NCI-H128 (cell line): Measurements from ENCODE around the gene FGD4.
"Not testable (repeated sequence)": the region's sequence is repeated elsewhere in the genome, so short reads cannot be mapped to it uniquely, and the experiment has no call there.

Experiments used
- DNase-seq: peaks from one replicate; lab custom pipeline; 2025; ENCODE audit not compliant: unreplicated experiment; lab: John Stamatoyannopoulos, UW

Gene FGD4

DNA sequence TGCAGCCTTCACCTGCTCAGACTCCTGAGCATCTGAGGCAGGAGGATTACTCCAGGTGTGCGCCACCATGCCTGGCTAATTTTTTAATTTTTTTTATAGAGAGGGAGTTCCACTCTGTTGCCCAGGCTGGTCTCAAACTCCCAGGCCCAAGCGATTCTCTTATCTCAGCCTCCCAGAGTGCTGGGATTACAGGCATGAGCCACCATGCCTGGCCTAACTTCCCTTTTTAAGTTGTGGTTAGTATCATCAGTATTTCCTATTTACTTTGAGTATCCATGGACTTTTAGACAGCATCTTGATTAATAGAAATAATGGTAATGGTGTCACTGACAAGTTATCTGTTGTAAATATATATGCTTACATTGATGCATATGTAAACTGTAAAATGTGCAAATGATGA lies 116.9 kb downstream of the FGD4 start:
- DNase-seq = no peak

- no peak for DNase-seq
Observed at GRCh38 chr12:32517966-32518365, 118.6 kb downstream of the FGD4 start.

DNA sequence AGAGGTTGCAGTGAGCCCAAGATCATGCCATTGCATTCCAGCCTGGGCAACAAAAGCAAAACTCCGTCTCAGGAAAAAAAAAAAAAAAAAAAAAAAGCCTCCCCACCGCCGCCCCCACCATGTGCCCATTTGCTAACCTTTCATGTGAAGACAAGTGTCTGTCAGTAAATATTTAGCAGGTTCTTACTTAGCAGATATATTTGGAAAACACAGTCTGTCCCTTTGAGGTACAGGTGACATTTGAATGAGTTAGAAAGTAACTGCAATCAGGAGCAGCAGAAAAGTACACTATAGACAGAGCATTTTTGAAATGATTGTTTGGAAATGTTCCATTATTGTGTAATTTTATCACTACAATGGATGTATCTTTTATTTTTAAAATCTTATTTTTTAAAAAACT lies 119.7 kb downstream of the FGD4 start:
- no peak for DNase-seq

- DNase-seq = no peak
Observed at GRCh38 chr12:32522331-32523221, 123.2 kb downstream of the FGD4 start.

DNA sequence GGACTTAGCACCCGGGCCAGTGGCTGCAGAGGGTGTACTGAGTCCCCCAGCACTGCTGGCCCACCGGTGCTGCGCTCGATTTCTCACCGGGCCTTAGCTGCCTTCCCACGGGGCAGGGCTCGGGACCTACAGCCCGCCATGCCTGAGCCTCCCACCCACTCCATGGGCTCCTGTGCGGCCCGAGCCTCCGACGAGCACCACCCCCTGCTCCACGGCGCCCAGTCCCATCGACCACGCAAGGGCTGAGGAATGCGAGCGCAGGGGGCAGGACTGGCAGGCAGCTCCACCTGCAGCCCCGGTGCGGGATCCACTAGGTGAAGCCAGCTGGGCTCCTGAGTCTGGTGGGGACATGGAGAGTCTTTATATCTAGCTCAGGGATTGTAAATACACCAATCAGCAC lies 126.4 kb downstream of the FGD4 start:
- DNase-seq = not testable (repeated sequence)

DNA sequence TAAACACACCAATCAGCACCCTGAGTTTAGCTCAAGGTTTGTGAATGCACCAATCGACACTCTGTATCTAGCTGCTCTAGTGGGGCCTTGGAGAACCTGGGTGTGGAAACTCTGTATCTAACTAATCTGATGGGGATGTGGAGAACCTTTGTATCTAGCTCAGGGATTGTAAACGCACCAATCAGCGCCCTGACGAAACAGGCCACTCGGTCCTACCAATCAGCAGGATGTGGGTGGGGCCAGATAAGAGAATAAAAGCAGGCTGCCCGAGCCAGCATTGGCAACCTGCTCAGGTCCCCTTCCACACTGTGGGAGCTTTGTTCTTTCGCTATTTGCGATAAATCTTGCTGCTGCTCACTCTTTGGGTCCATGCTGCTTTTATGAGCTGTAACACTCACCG lies 127.0 kb downstream of the FGD4 start:
- not testable (repeated sequence) for DNase-seq

- no peak for DNase-seq
Observed at GRCh38 chr12:32532422-32532821, 133.1 kb downstream of the FGD4 start.

DNA sequence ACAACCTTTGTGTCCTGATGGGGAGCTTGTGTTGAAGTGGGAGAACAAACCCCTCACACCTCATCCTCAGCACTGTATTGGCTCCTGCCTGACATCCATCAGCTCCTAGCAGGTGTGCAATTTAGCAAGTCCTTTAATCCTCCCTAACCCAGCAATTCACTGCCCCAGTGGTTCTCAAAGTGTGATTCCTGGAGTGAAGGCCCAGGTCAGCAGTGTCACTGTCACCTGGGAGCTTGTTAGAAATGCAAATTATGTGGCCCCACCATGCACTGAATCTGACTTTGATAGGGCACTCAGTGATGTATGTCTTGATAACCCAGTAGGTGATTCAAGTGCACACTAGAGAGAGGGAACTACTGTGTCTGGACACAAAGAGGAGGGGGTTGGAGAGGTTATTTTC lies 133.6 kb downstream of the FGD4 start:
- DNase-seq = no peak

DNA sequence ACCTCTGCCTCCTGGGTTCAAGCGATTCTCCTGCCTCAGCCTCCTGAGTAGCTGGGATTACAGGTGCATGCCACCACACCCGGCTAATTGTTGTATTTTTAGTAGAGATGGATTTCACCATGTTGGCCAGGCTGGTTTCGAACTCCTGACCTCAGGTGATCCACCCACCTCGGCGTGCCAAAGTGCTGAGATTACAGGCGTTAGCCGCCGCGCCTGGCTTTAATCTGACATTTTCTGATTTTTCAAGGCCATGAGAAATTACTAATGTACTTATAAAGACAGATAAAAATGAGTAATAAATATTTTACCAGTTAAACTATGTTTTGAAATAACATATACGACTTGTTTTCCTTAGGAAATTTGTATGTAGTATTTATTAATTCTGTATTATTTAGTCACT lies 134.1 kb downstream of the FGD4 start:
- DNase-seq = not testable (repeated sequence)

GRCh38 chr12:32533971-32534590 lies 134.7 kb downstream of the FGD4 start:
- DNase-seq = no peak

DNA sequence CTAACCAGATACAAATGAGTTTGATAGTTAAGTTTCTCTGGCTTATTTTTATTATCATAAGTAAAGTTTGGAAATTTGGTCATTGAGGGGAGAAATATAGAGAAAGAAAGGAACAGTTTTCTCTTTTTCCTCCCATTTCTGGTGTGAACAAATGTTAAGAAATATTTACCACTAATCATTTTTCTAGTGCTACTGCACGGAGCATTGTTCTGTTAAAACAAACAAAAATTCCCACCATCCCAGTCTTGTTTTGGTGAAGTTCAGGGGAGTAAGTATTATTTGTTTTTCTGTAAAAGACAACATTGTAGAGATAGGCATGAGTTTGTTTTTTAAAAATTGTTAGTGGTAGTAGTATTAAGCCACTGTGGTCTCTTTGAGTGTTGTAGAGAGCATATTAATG lies 135.3 kb downstream of the FGD4 start:
- DNase-seq = no peak

GRCh38 chr12:32535288-32535999 lies 136.1 kb downstream of the FGD4 start:
- peak; percentile 39 for DNase-seq

DNA sequence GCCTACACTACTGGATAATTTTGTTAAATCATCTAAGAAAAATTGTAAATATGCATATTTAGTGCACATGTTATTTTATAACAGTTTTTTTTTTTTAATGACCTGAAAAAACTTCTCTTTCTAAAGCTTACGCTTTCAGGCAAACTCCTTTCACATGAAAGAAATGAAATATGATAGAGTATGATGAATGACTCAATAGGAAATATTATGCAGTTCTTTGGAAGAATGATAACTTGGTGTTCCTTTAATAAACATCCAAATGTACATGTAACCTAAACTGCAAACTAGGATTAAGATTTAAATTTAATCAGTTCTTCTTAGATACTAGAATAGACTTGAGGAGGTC lies 136.6 kb downstream of the FGD4 start:
- DNase-seq = no peak

- DNase-seq = no peak
Observed at GRCh38 chr12:32541754-32542374, 142.5 kb downstream of the FGD4 start.

DNA sequence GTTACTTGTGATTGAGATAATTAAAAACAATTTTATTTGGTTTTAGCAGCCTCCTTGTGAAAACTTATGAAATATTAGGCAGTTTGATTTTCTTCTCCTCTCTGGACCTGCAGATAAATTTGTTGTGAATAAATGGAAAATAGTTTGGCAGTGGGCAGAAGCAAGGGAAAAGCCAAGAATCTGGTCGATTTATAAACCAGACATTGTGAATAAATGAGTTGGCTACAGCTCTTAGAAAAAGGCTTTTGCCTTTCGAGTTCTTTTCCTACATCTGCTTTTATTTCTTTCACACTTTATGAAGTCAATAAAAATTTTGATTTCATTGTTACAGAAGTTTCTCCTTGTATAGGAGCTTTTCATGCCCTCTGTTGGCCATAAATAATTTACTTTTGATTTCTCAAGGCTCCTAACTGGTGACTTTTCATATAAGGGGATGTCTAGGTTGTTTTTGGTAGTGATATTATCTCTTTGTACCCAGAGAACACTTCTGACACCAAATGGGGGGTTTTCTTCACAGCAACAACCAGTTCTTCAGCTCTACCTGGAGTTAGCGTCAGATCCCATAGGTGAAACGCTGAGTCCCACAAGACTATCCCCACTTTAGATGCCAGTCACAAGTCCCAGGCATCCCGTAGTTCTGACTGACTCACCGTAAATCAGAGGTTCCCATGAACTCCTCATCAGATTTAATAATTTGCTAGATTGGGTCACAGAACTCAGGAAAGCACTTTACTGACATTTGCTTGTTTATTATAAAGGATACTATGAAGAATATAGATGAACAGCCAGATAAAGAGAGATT lies 143.3 kb downstream of the FGD4 start:
- DNase-seq = no peak

- no peak for DNase-seq
Observed at GRCh38 chr12:32544893-32545292, 145.5 kb downstream of the FGD4 start.

- DNase-seq = no peak
Observed at GRCh38 chr12:32545413-32545980, 146.1 kb downstream of the FGD4 start.

DNA sequence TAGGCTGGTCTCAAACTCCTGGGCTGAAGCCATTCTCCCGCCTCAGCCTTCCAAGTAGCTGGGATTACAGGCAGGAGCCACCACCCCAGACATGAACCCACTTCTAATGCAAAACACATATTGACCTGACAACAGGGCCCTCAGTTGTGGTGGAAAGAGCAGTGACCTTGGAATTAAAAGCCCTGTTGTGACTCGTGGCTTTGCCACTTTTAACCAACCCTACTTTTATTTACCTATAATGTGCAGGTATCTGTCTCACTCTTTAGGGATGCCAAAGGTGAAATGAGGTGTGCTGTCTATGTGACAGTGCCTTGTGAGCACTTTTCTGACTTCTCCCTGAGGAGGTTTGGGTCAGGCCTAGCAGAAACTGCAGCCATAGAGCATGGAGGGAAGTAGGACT lies 146.9 kb downstream of the FGD4 start:
- no peak for DNase-seq

DNA sequence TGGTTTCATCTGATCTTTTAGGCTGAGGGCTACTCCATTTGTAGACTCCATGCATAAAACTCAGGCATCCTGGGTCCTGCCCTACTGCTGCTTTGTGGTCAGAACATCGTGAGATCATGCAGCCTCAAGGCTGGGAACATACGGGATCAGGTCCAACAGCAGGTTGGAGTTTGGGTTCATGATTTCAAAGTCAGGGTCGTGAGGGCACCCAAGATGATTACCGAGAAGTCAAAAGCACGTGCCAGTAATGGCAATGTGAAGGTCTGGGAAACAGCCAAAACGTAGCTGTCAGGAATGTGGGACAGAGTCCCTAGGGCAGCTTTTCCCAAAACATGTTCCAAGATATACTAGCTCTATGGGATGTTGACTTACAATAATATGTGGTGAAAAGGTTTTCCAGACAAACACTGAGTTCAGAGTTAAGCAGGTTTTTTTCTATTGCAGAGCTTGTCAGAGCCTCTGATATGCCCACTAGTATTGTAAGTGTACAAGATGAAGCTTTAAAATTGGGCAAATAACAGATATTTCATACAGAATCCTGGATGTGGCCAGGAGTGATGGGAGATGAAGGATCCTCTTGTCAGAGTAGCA lies 149.4 kb downstream of the FGD4 start:
- no peak for DNase-seq

- DNase-seq = no peak
Observed at GRCh38 chr12:32549675-32550079, 150.3 kb downstream of the FGD4 start.
